RWPE2 (cell line): ENCODE measurements around the gene TP53I3.

Experiments used
- ATAC-seq: fragments of 200-7000 bp; cut with Tn5 transposase; 3 replicates; pipeline ENCODE4 v1.9.1; 2021; ENCODE audit warnings: low read depth
- DNase-seq: peaks from one replicate; pipeline ENCODE4 v3.0.0-alpha.2; 2020; ENCODE audit warnings: low spot score
- H3K27ac ChIP-seq: fragments of 450-650 bp; 2 replicates; pipeline ENCODE4 v1.5.1; 2017; ENCODE audit warnings: mild to moderate bottlenecking; ENCODE audit not compliant: poor library complexity, severe bottlenecking
- H3K27me3 ChIP-seq: fragments of 250-450 bp; sonication (Bioruptor Pico); 2 replicates; pipeline ENCODE4 v1.5.1; 2021; ENCODE audit warnings: mild to moderate bottlenecking, moderate library complexity; ENCODE audit not compliant: insufficient read depth, poor library complexity, severe bottlenecking
- H3K36me3 ChIP-seq: fragments of 250-450 bp; sonication (Bioruptor Pico); 2 replicates; pipeline ENCODE4 v1.5.1; 2020; ENCODE audit warnings: low read depth, mild to moderate bottlenecking, moderate library complexity
- H3K4me1 ChIP-seq: fragments of 250-450 bp; sonication (Bioruptor Pico); 2 replicates; pipeline ENCODE4 v1.5.1; 2021; ENCODE audit warnings: mild to moderate bottlenecking, moderate library complexity; ENCODE audit not compliant: insufficient read depth, poor library complexity, severe bottlenecking
- H3K4me3 ChIP-seq: fragments of 250-450 bp; sonication (Bioruptor Pico); 2 replicates; pipeline ENCODE4 v1.5.1; 2021; ENCODE audit warnings: mild to moderate bottlenecking, moderate library complexity; ENCODE audit not compliant: severe bottlenecking
- H3K9me3 ChIP-seq: fragments of 250-450 bp; sonication (Bioruptor Pico); 2 replicates; pipeline ENCODE4 v1.5.1; 2021; ENCODE audit warnings: mild to moderate bottlenecking, moderate library complexity; ENCODE audit not compliant: severe bottlenecking
- TF ChIP-seq, protein P1 (sequence below): fragments of 450-650 bp; IDR thresholded peaks from one replicate; pipeline ENCODE4 v1.5.1; 2017; ENCODE audit warnings: mild to moderate bottlenecking, moderate library complexity; ENCODE audit not compliant: poor library complexity, severe bottlenecking

TP53I3 gene

DNA sequence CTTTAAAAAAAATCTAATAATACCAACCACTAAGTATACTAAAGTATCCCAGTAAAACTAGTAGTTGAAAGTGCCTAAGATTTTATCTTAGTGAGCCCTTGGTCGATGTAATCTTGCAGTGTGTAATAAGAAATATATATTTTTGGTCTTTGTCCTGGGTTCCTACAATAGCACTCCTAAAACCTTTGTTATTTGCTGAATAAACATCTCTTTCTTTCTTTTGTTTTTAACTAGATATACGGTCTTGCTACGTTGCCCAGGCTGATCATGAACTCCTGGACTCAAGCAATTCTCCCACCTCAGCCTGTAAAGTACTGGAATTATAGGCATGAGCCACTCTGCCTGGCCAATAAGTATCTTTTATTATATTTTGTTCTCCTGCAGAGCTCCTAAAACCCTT lies 2.4 kb upstream of the TP53I3 start:
- Histone ChIP-seq H3K9me3 (no peaks in the 10 kb centered on the region), H3K36me3 (peaks cover 15% of the 10 kb centered on the region), H3K4me1 (peaks cover 10% of the 10 kb centered on the region), H3K27ac (no peak overlapping the region), H3K4me3 (no peak overlapping the region), H3K27me3 (no peaks in the 10 kb centered on the region)
- DNase-seq (no peak), ATAC-seq (no peak)
- TF ChIP-seq, protein P1, sequence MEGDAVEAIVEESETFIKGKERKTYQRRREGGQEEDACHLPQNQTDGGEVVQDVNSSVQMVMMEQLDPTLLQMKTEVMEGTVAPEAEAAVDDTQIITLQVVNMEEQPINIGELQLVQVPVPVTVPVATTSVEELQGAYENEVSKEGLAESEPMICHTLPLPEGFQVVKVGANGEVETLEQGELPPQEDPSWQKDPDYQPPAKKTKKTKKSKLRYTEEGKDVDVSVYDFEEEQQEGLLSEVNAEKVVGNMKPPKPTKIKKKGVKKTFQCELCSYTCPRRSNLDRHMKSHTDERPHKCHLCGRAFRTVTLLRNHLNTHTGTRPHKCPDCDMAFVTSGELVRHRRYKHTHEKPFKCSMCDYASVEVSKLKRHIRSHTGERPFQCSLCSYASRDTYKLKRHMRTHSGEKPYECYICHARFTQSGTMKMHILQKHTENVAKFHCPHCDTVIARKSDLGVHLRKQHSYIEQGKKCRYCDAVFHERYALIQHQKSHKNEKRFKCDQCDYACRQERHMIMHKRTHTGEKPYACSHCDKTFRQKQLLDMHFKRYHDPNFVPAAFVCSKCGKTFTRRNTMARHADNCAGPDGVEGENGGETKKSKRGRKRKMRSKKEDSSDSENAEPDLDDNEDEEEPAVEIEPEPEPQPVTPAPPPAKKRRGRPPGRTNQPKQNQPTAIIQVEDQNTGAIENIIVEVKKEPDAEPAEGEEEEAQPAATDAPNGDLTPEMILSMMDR = no peak

DNA sequence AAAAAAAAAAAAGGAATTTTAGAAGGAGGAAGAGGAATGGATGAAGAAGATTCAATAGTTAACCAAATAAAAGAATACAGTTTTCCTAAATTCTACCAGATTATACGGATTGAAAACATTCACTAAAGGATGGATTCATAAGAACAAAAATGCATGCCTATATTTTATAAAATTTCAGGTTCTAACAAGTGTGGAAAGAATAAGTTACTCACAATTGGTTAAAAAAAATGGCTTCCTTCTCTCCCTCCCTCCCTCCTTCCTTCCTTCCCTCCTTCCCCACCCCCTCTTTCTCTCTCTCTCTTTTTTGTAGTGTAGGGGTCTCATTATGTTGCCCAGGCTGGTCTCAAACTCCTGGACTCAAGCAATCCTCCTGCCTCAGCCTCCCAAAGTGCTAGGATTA lies 1.6 kb upstream of the TP53I3 start:
- DNase-seq (no peak), ATAC-seq (no peak)
- H3K4me3 ChIP-seq = no peak overlapping the region
- H3K36me3 ChIP-seq = peaks cover 16% of the 10 kb centered on the region
- H3K9me3 ChIP-seq = no peaks in the 10 kb centered on the region
- H3K4me1 ChIP-seq = peaks cover 10% of the 10 kb centered on the region
- no peaks in the 10 kb centered on the region for H3K27me3 ChIP-seq
- TF ChIP-seq, protein P1 = no peak
- no peak overlapping the region for H3K27ac ChIP-seq

DNA sequence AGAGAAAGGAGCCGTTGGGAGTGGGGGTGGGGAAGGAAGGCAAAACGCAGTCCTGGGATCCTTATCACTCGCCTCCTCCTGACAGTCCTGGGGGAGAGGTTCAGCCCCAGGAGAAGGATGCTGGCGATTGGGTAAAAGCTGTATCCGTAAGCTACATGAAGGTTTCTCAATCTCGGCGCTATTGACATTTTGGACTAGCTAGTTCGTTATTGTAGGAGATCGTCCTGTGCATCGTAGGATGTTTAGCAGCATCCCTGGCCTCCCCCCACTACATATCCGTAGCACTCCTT lies 511 bp upstream of the TP53I3 start:
- ATAC-seq = no peak
- H3K27ac ChIP-seq = peak overlapping the region; percentile 93
- TF ChIP-seq, protein P1 = no peak

DNA sequence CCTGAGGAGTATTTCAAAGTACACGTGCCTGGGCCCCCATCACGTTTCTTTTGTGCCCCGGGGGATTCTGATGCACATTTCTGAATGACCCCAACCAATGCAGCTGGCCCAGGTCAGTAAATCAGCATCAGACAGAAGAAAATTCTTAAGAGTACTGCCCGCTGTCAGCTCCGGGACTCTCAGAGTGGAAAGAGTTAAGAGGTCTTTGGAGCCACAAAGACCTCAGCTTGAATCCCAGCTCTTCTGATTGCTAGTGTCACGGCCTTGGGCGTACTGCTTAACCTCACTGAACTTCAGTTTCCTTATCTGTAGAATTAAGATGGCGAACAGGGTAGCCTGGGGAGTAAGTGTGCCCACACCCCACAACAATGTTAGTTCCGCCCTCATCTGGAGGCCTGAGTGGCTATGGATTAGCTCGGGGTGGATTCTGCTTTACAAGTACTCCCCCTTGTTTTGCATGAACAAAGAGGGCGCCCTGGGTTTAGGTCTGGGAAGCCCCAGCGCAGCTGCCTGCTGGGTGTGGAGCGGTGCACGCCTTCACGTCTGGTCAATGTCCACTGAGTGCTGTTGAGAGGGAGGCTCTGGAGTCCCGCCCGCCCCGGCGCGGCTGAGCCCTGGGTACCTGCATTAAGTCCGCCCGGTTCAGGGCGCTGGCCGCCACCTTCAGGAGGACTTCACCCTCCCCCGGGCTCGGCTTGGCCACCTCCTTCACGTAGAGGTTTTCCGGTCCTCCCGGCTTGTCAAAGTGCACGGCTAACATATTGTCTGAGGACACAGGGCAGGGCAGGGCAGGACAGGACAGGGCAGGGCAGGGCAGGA lies 858 bp downstream of the TP53I3 start:
- H3K27ac ChIP-seq = peak overlapping the region; percentile 93
- ATAC-seq = peak; percentile 76

More for the DNA sequence above, 511 bp upstream of the TP53I3 start:
- H3K36me3 ChIP-seq = peaks cover 16% of the 10 kb centered on the region
- peak overlapping the region; percentile 51 for H3K4me3 ChIP-seq
- H3K4me1 ChIP-seq = peaks cover 10% of the 10 kb centered on the region
- H3K27me3 ChIP-seq = no peaks in the 10 kb centered on the region
- no peak for DNase-seq
- no peaks in the 10 kb centered on the region for H3K9me3 ChIP-seq

More for the DNA sequence above, 858 bp downstream of the TP53I3 start:
- peak overlapping the region; percentile 51 for H3K4me3 ChIP-seq
- TF ChIP-seq, protein P1 = no peak
- H3K4me1 ChIP-seq = peaks cover 10% of the 10 kb centered on the region
- H3K27me3 ChIP-seq = no peaks in the 10 kb centered on the region
- DNase-seq = peak; percentile 93
- H3K36me3 ChIP-seq = peaks cover 23% of the 10 kb centered on the region
- no peaks in the 10 kb centered on the region for H3K9me3 ChIP-seq
